A549 (cell line): ENCODE measurements around the gene PRPS1L1. TPM values are rescaled to one million over a fixed set of nuclear protein-coding genes. Genes with fewer than 3 reads are reported as not detected.

Experiments
- ATAC-seq, 2 experiments: fragments of 200-7000 bp in 1 of 2; fragments of >200 bp in 1 of 2; cut with Nextera tagmentation in 1 of 2; cut with Tn5 transposase in 1 of 2; 3 replicates each; pipeline versions ENCODE4 v1.8.0 to v1.9.1; 2018 to 2020; ENCODE audit warnings: mild to moderate bottlenecking in 1 of 2, moderate library complexity in 1 of 2
- CTCF ChIA-PET: fragments of 300-600 bp; sonication (Branson Sonifier 250); formaldehyde crosslinking; extraction: SDS; loops from one replicate; lab custom pipeline; 2021; ENCODE audit warnings: antibody characterized with exemption, inconsistent platforms; lab: Yijun Ruan, JAX
- POLR2A ChIA-PET: fragments of 350-600 bp; formaldehyde crosslinking; extraction: SDS; loops from one replicate; lab custom pipeline; 2021; ENCODE audit warnings: antibody characterized with exemption, inconsistent platforms; lab: Yijun Ruan, JAX
- DNase-seq, 2 experiments: peaks; one replicate each; pipeline versions ENCODE4 v3.0.0 to v3.0.0-alpha.2; 2011 to 2016; ENCODE audit warnings: low read depth in 1 of 2, low spot score in 1 of 2
- FAIRE-seq: peaks from 2 replicates; lab custom pipeline; 2011; peaks lifted over from hg19 to GRCh38; lab: Jason Lieb, UNC
- H3K27ac ChIP-seq, 2 experiments: fragments of >200 bp; sonication (Bioruptor Twin); formaldehyde crosslinking; 3 replicates each; pipeline ENCODE4 v1.5.1; 2016 to 2017
- H3K4me1 ChIP-seq: fragments of >200 bp; sonication (Bioruptor Twin); formaldehyde crosslinking; 3 replicates; pipeline ENCODE4 v1.6.1; 2016
- H3K4me2 ChIP-seq: fragments of >200 bp; sonication (Bioruptor Twin); formaldehyde crosslinking; 3 replicates; pipeline ENCODE4 v1.6.1; 2016
- H3K4me3 ChIP-seq: fragments of >200 bp; sonication (Bioruptor Twin); formaldehyde crosslinking; 3 replicates; pipeline ENCODE4 v1.5.1; 2016
- H3K9me3 ChIP-seq: fragments of >200 bp; sonication (Bioruptor Twin); formaldehyde crosslinking; 3 replicates; pipeline ENCODE4 v1.6.1; 2016
- BHLHE40 ChIP-seq: IDR thresholded peaks from 2 replicates; pipeline ENCODE4 v1.6.1; 2012; ENCODE audit warnings: low read depth, low read length, inconsistent platforms
- CEBPB ChIP-seq, 2 experiments: fragments of >200 bp in 1 of 2; sonication (Bioruptor Twin) in 1 of 2; formaldehyde crosslinking in 1 of 2; IDR thresholded peaks; 2 replicates each; pipeline ENCODE4 v1.6.1; 2012 to 2016
- EHMT2 ChIP-seq: fragments of 200-600 bp; sonication (generic); IDR thresholded peaks from 2 replicates; pipeline ENCODE4 v1.6.1; 2016; ENCODE audit warnings: antibody characterized with exemption, low read depth, mild to moderate bottlenecking, moderate library complexity
- ELK1 ChIP-seq: fragments of 150-350 bp; IDR thresholded peaks from 2 replicates; pipeline ENCODE4 v1.6.1; 2014; ENCODE audit warnings: low read depth, mild to moderate bottlenecking, low read length
- FOSB ChIP-seq: fragments of 250-450 bp; sonication (Bioruptor Pico); IDR thresholded peaks from 2 replicates; pipeline ENCODE4 v1.5.0; 2020; ENCODE audit warnings: mild to moderate bottlenecking, moderate library complexity
- GATA3 ChIP-seq: IDR thresholded peaks from 2 replicates; pipeline ENCODE4 v1.6.1; 2012; ENCODE audit warnings: borderline replicate concordance
- HES2 ChIP-seq: fragments of >200 bp; sonication (Bioruptor Twin); formaldehyde crosslinking; IDR thresholded peaks from 2 replicates; pipeline ENCODE4 v1.6.1; 2016
- HOXB13 ChIP-seq: fragments of 250-450 bp; sonication (Bioruptor Pico); IDR thresholded peaks from 2 replicates; pipeline ENCODE4 v1.5.0; 2020; ENCODE audit warnings: low read depth, mild to moderate bottlenecking, moderate library complexity
- MAZ ChIP-seq: fragments of 150-350 bp; IDR thresholded peaks from 2 replicates; pipeline ENCODE4 v1.6.1; 2014; ENCODE audit warnings: antibody characterized with exemption, low read depth, low read length, borderline replicate concordance
- PBX3 ChIP-seq: IDR thresholded peaks from 2 replicates; pipeline ENCODE4 v1.6.1; 2012
- RAD21 ChIP-seq, 2 experiments: fragments of >200 bp in 1 of 2; sonication (Bioruptor Twin) in 1 of 2; formaldehyde crosslinking in 1 of 2; IDR thresholded peaks in 1 of 2; conservative IDR thresholded peaks in 1 of 2; 2 replicates in 1 of 2; 3 replicates in 1 of 2; pipeline ENCODE4 v1.6.1; 2012 to 2018; ENCODE audit warnings: inconsistent platforms in 1 of 2
- RFX5 ChIP-seq: fragments of 450-650 bp; IDR thresholded peaks from 2 replicates; pipeline ENCODE4 v1.7.1; 2014; ENCODE audit warnings: antibody characterized with exemption, mild to moderate bottlenecking, moderate library complexity
- RNF2 ChIP-seq: fragments of 200-600 bp; sonication (generic); IDR thresholded peaks from 2 replicates; pipeline ENCODE4 v1.6.1; 2016; ENCODE audit warnings: low read depth, mild to moderate bottlenecking, antibody characterized with exemption, moderate library complexity, borderline replicate concordance
- SMC3 ChIP-seq: fragments of >200 bp; sonication (Bioruptor Twin); formaldehyde crosslinking; IDR thresholded peaks from 3 replicates; pipeline ENCODE4 v1.6.1; 2018; ENCODE audit warnings: inconsistent platforms
- SREBF2 ChIP-seq: fragments of 450-650 bp; IDR thresholded peaks from 2 replicates; pipeline ENCODE4 v1.6.1; 2014; ENCODE audit warnings: mild to moderate bottlenecking, moderate library complexity
- TFCP2L1 ChIP-seq: fragments of 250-450 bp; sonication (Bioruptor Pico); IDR thresholded peaks from 2 replicates; pipeline ENCODE4 v1.5.0; 2021; ENCODE audit warnings: mild to moderate bottlenecking
- TP53 ChIP-seq: fragments of 250-450 bp; sonication (Bioruptor Pico); IDR thresholded peaks from 2 replicates; pipeline ENCODE4 v1.5.0; 2021; ENCODE audit warnings: mild to moderate bottlenecking, moderate library complexity
- ZFP36 ChIP-seq: fragments of 450-650 bp; IDR thresholded peaks from 2 replicates; pipeline ENCODE4 v1.6.1; 2014; ENCODE audit warnings: borderline replicate concordance; ENCODE audit not compliant: partially characterized antibody
- ZNF302 ChIP-seq: fragments of 250-450 bp; sonication (Bioruptor Pico); IDR thresholded peaks from 2 replicates; pipeline ENCODE4 v1.9.0; 2021; ENCODE audit warnings: inconsistent platforms, mild to moderate bottlenecking, moderate library complexity
- whole genome bisulfite sequencing: methylation state at CpG from one replicate; pipeline ENCODE4 v1.1.6; 2017; ENCODE audit errors: missing lambda C conversion rate; 5-methylcytosine and 5-hydroxymethylcytosine counted together
- polyA plus RNA-seq, 4 experiments: library from polyadenylated mRNA; depleted of rRNA in 3 of 4; stranded (reverse); fragments of >200 nt; fragmentation: RNase III in 1 of 4; extraction: RNeasy Plus Mini Kit Qiagen cat#74134 plus additional on column Dnase treatment in 1 of 4; gene quantifications; 2 replicates in 3 of 4; 3 replicates in 1 of 4; pipeline ENCODE4 v1.2.3, GENCODE V29; 2011 to 2017

PRPS1L1 gene
- polyA plus RNA-seq, 2 of the 4 experiments (the other 2 are of a cell fraction), result not detected

DNA sequence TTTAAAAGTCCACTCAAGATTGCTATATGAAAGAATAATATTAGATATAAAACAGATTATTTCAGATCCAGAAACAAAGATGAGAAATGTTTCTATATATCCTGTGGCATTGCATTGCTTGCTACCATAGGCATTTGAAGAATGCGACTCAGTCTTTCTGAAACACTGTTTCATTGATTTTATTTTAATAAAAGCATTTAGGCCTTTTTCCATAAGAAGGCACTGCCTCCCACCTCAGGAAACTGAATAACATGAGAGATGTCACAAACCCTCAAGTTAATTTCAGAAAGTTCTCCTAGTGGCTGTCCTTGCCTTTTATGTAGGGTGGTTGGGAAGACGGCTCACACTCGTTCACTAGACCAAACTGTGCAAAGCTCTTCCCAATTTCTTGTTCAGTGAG, 23.3 kb downstream of the PRPS1L1 start:
- WGBS, result 91% methylated on average over 3 of the region's 3 CpGs
- POLR2A ChIA-PET, result no interaction called here

GRCh38 chr7:18003286-18003994, 24.2 kb downstream of the PRPS1L1 start:
- TF ChIP-seq PBX3, result no peak
- TF ChIP-seq TP53, result no peak
- TF ChIP-seq GATA3, result no peak
- no peak for TF ChIP-seq TFCP2L1 (CRISPR knock-in tag)
- no peak for TF ChIP-seq ZFP36
- no peak for TF ChIP-seq ZNF302 (CRISPR knock-in tag)
- TF ChIP-seq SREBF2, result no peak
- no peak for TF ChIP-seq CEBPB (IDR thresholded peaks at IDR 0.05)
- no peak for TF ChIP-seq HOXB13 (CRISPR knock-in tag)
- TF ChIP-seq RNF2, result no peak
- TF ChIP-seq RAD21 (conservative IDR thresholded peaks at IDR 0.05 in 1 of 2, IDR thresholded peaks at IDR 0.05 in 1 of 2), result no peak
- no peak for TF ChIP-seq BHLHE40
- TF ChIP-seq ELK1, result no peak
- TF ChIP-seq HES2, result no peak
- TF ChIP-seq, all 56 proteins: peak for 0
- no peak for DNase-seq
- no peak overlapping the region for H3K4me3 ChIP-seq
- H3K27ac ChIP-seq, result no peak overlapping the region
- peaks cover 3% of the 10 kb centered on the region; the same call in 1 of the 3 replicates for H3K9me3 ChIP-seq
- ChIA-PET CTCF (no interaction called here), POLR2A (no interaction called here)
- no peak overlapping the region for H3K4me2 ChIP-seq
- H3K4me1 ChIP-seq, result no peaks in the 10 kb centered on the region
- 62% methylated on average over 4 of the region's 4 CpGs for whole genome bisulfite sequencing
- no peak for FAIRE-seq
- ATAC-seq, result no peak

More for the DNA sequence above, 23.3 kb downstream of the PRPS1L1 start:
- TF ChIP-seq SMC3, result no peak
- no peak for TF ChIP-seq ZFP36
- no peak for TF ChIP-seq FOSB
- no peak for TF ChIP-seq RFX5
- TF ChIP-seq SREBF2, result no peak
- no peak for TF ChIP-seq MAZ
- TF ChIP-seq EHMT2, result no peak
- Histone ChIP-seq H3K9me3 (no peaks in the 10 kb centered on the region), H3K4me3 (no peak overlapping the region), H3K4me1 (no peaks in the 10 kb centered on the region), H3K4me2 (no peak overlapping the region), H3K27ac (no peak overlapping the region)
- FAIRE-seq, result no peak
- CTCF ChIA-PET, result interaction anchor here (0.6 kb wide), 1 partner anchor 24 kb away, joined by 3 read pairs; no protein-coding TSS in a partner anchor
- no peak for DNase-seq
- ATAC-seq, result no peak

DNA sequence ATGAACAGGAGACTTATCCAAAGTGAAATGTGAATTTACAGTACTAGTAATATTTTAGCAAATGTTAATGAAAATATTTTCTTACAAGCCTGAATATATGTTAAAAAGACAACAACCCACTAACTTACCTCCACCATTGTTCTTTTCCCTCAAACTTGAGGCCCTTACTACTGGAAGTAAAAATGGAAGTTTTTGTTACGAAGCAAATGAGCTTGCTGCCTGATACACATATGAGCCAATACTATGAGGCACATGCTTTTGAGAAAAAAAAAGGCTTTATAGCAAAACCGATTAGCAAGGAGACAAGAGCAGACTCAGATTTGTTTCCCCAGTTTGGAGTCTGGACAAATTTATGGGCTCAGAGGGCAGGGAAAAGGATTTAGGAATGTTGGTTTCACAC, 29.0 kb downstream of the PRPS1L1 start:
- Histone ChIP-seq H3K4me1 (no peaks in the 10 kb centered on the region), H3K4me2 (no peak overlapping the region), H3K9me3 (peaks cover 3% of the 10 kb centered on the region; the same call in 1 of the 3 replicates), H3K4me3 (no peak overlapping the region), H3K27ac (no peak overlapping the region)
- TF ChIP-seq HES2, result no peak
- TF ChIP-seq PBX3, result no peak
- ATAC-seq (no peak), FAIRE-seq (no peak), DNase-seq (no peak)
- ChIA-PET POLR2A (no interaction called here), CTCF (no interaction called here)
- WGBS, result 38% methylated on average over 2 of the region's 2 CpGs
